Ovary (tissue), 9 donors: ENCODE measurements around the gene PRG2. TPM values are rescaled to one million over a fixed set of nuclear protein-coding genes. Genes with fewer than 3 reads are reported as not detected.

Source experiments
- DNase-seq, 5 donors: peaks; one replicate each; pipeline ENCODE4 v3.0.0-alpha.2; 2019 to 2020
- H3K27ac ChIP-seq, 2 donors: fragments of 200-600 bp; one replicate each; pipeline versions ENCODE4 v1.5.1 to v1.8.0; 2019 to 2022
- H3K27me3 ChIP-seq: fragments of 200-600 bp; one replicate; pipeline ENCODE4 v1.8.0; 2022
- H3K36me3 ChIP-seq: fragments of 200-600 bp; sonication (generic); one replicate; pipeline ENCODE4 v1.5.1; 2019
- H3K4me1 ChIP-seq: one replicate; pipeline ENCODE4 v1.8.1; 2013; ENCODE audit warnings: mild to moderate bottlenecking, moderate library complexity; ENCODE audit not compliant: insufficient read depth
- H3K4me3 ChIP-seq: fragments of 200-600 bp; sonication (generic); one replicate; pipeline ENCODE4 v1.5.1; 2017
- H3K9me3 ChIP-seq, 2 donors: fragments of 200-600 bp in 1 of 2; sonication (generic) in 1 of 2; one replicate each; pipeline versions ENCODE4 v1.5.1 to v1.8.1; 2013 to 2019; ENCODE audit warnings: mild to moderate bottlenecking in 1 of 2, moderate library complexity in 1 of 2
- EP300 ChIP-seq: sonication (generic); formaldehyde crosslinking; IDR thresholded peaks from one replicate; pipeline ENCODE4 v1.6.1; 2017; ENCODE audit warnings: antibody characterized with exemption
- POLR2A ChIP-seq: fragments of 450-650 bp; IDR thresholded peaks from one replicate; pipeline ENCODE4 v1.6.1; 2017; ENCODE audit warnings: antibody characterized with exemption, mild to moderate bottlenecking, moderate library complexity
- WGBS, 3 donors: extraction: QIAGEN DNeasy Blood & Tissue Kit in 1 of 3; methylation state at CpG; one replicate each; pipeline versions ENCODE4 v1.1.5 to v1.1.7; 2013 to 2017; 5-methylcytosine and 5-hydroxymethylcytosine counted together
- intact Hi-C, 4 donors: fragments of 100-400 bp; cut with DNase I; formaldehyde crosslinking; loops; one replicate each; pipeline versions ENCODE4 v1.11.0 to v1.15.1; 2022 to 2023
- polyA plus RNA-seq, 2 donors: library from polyadenylated mRNA; stranded (reverse); fragments of 200-250 nt in 1 of 2; fragments of 350-450 nt in 1 of 2; fragmentation: Illumina TruSeq in 1 of 2; extraction: RNeasy Lipid Tissue Mini Kit (QIAGEN cat#74804) in 1 of 2; gene quantifications; one replicate each; pipeline ENCODE4 v1.2.3, GENCODE V29; 2013 to 2014
- total RNA-seq, 7 donors: library from RNA; depleted of rRNA in 2 of 7; stranded (reverse); fragments of >200 nt in 2 of 7; fragmentation: NEBNext Ultra II Directional in 3 of 7; extraction: Animal tissue kit (Norgen Biotek cat#: 25700) in 3 of 7; gene quantifications; one replicate each; pipeline versions ENCODE4 v1.1.0 to v1.2.4, GENCODE V29; 2016 to 2023
- TF ChIP-seq, protein P1 (sequence below), 3 donors: fragments of 450-650 bp in 2 of 3; fragments of 200-600 bp in 1 of 3; IDR thresholded peaks; one replicate each; pipeline versions ENCODE4 v1.5.1 to v1.8.0; 2016 to 2022; ENCODE audit warnings: antibody characterized with exemption in 3 of 3, mild to moderate bottlenecking in 1 of 3
- donor health status: DM: no; HTN: no; CAD: no; lungs with moderate emphysema.
- donor health status: DM: no; HTN: no; CAD: no.
- donor health status: Bipolar disorder and iron deficiency.
- donor health status: DM: yes; HTN: yes; CAD: no.
- donor health status: DM: no; HTN: no; CAD: no.
- donor health status: DM: yes; HTN: yes; CAD: no.

The PRG2 gene
- total and polyA plus RNA-seq, 9 donors, result 0.15 TPM; not detected in 8

DNA sequence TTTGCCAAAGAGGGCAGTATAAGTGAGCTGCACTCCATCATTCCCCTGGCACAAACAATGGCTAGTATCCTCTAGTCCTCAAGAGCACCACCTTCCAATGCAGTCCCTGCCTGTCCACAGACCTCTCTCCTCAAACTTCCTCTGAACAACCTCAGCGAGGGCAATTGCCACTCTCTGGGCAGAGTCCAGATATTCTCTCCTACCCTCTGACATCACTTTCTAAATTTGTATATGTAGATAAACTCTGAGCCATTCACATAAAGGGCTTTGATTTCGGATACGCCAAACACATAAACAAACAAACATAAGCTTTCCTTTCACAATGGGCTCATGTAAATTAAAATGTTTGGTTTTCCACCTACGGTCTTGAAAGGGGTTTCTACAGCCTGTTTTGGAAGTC is 39.5 kb upstream of the PRG2 start:
- WGBS, 3 donors, result 58 to 63% (median 60%) methylated on average over 4 of the region's 4 CpGs
- Histone ChIP-seq H3K9me3 (no peaks in the 10 kb centered on the region), H3K36me3 (no peaks in the 10 kb centered on the region), H3K27ac (no peak overlapping the region), H3K27me3 (no peaks in the 10 kb centered on the region), H3K4me1 (peaks cover 20% of the 10 kb centered on the region), H3K4me3 (no peak overlapping the region)
- TF ChIP-seq EP300 (no peak), POLR2A (no peak)
- TF ChIP-seq, protein P1, sequence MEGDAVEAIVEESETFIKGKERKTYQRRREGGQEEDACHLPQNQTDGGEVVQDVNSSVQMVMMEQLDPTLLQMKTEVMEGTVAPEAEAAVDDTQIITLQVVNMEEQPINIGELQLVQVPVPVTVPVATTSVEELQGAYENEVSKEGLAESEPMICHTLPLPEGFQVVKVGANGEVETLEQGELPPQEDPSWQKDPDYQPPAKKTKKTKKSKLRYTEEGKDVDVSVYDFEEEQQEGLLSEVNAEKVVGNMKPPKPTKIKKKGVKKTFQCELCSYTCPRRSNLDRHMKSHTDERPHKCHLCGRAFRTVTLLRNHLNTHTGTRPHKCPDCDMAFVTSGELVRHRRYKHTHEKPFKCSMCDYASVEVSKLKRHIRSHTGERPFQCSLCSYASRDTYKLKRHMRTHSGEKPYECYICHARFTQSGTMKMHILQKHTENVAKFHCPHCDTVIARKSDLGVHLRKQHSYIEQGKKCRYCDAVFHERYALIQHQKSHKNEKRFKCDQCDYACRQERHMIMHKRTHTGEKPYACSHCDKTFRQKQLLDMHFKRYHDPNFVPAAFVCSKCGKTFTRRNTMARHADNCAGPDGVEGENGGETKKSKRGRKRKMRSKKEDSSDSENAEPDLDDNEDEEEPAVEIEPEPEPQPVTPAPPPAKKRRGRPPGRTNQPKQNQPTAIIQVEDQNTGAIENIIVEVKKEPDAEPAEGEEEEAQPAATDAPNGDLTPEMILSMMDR (IDR thresholded peaks at IDR 0.05), result no peak
- intact Hi-C loops, result loop anchor here in 2 of 4 donors (5.0 to 10.0 kb wide), 2 partner anchors 95 to 1147 kb away; partner anchors contain the start of genes LPXN (in 1 of the 2), P2RX3 (in 1 of the 2), SSRP1 (in 1 of the 2) and ZFP91 (in 1 of the 2)
- DNase-seq, result no peak

DNA sequence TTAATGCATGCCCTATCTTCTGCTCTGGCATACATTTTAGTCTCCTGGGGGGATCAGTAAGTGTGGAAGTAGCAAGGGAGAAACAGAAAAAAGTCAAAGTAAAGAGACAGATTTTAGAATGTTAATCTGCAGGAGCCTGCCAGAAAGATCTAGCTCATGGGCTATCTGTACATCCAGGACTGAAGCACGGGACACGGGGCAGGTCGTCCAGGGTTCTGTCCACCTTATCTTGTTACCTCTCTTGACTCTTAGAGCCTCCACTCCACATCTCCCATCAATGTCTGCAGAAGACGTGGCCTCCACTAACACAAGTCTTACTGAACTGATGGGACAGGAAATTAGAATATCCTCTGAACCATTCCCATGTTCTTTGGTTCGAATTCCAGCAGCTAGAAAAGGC is 38.2 kb upstream of the PRG2 start:
- Histone ChIP-seq H3K27me3 (no peaks in the 10 kb centered on the region), H3K27ac (peak overlapping the region in 1 of 2 donors; percentile 93), H3K4me1 (peaks cover 23% of the 10 kb centered on the region), H3K4me3 (no peak overlapping the region), H3K9me3 (no peaks in the 10 kb centered on the region), H3K36me3 (no peaks in the 10 kb centered on the region)
- intact Hi-C loops, result loop anchor here in 2 of 4 donors (5.0 to 10.0 kb wide), 2 partner anchors 94 to 1149 kb away; partner anchors contain the start of genes LPXN (in 1 of the 2), P2RX3 (in 1 of the 2), SSRP1 (in 1 of the 2) and ZFP91 (in 1 of the 2)
- WGBS, 3 donors, result 86 to 91% (median 89%) methylated on average over 5 of the region's 5 CpGs
- no peak for DNase-seq
- TF ChIP-seq, protein P1 (IDR thresholded peaks at IDR 0.05), result no peak
- TF ChIP-seq POLR2A (no peak), EP300 (no peak)

DNA sequence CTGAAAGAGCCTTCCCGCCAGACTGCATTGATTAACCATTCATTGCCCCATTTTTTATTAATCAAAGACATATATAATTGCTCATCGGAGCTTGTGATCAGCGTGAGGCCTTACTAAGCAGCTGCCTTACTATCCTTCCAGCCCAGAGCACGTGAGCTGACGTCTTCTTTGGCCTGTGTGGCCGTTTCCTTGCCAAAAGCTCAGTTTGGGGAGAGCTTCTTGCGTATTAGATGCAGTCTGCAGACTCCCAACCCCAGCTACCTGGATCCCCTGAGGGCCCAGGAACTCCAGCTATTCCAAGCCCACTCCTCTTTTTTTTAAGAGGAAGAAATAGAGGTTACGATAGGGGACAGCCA is 37.3 kb upstream of the PRG2 start:
- WGBS, 3 donors, result 14 to 27% (median 24%) methylated on average over 8 of the region's 8 CpGs
- H3K27me3 ChIP-seq, result no peaks in the 10 kb centered on the region
- DNase-seq, result peak; percentile 81 to 90 (median 85)
- H3K9me3 ChIP-seq, result no peaks in the 10 kb centered on the region
- H3K4me3 ChIP-seq, result no peak overlapping the region
- H3K4me1 ChIP-seq, result peaks cover 23% of the 10 kb centered on the region
- peak; percentile 69 for TF ChIP-seq POLR2A
- TF ChIP-seq, protein P1 (IDR thresholded peaks at IDR 0.05), result no peak
- intact Hi-C loops, result loop anchor here in 2 of 4 donors (5.0 to 10.0 kb wide), 2 partner anchors 93 to 1150 kb away; partner anchors contain the start of genes LPXN (in 1 of the 2), P2RX3 (in 1 of the 2), SSRP1 (in 1 of the 2) and ZFP91 (in 1 of the 2)
- no peaks in the 10 kb centered on the region for H3K36me3 ChIP-seq
- peak overlapping the region; percentile 93 to 98 for H3K27ac ChIP-seq

DNA sequence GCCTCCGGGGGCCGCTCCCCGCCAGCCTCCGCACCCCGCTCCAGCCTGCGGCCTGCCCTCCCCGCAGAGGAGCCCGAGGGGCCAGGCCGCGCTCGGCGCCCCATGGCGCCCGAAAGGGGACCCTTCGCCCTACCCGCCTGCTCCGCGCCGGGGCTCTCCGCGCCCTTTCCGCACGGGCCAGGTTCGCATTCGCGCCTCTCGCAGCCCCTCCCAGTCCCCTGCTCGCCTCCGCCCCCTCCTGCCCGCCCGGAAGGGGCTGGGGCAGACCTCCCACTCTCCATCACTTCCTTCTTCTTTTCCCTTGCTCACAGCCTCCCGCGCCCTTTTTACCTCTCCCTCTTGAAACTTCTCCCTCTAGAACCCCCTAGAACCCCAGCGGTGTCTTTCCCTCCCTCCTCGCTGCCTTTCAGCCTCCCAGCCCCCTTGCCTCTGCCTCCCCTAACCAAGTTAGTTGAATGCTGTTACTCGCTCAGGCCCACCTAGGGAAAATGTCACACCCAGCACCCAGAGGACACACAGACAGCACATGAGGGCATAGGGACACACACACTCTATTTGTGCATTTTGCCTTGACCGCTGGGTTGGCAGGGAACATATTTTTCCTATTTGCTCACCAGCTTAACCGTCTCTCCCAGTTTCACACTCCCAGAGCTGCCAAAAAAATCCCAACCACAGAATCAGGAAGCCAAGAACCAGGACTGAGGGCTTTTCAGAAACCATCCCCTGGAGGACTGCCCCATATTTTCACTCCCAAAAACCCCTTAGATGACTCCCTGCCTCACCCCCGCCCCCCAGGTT is 36.7 kb upstream of the PRG2 start, which contains the start of gene SLC43A3:
Gene SLC43A3 (minus strand): TSS at position 193 of the 798 bp plus-strand sequence. CDS start 949 bp downstream, outside the sequence.
- H3K4me1 ChIP-seq, result peaks cover 23% of the 10 kb centered on the region
- no peaks in the 10 kb centered on the region for H3K36me3 ChIP-seq
- H3K27me3 ChIP-seq, result no peaks in the 10 kb centered on the region
- peak; percentile 83 to 86 (median 85) for DNase-seq
- H3K27ac ChIP-seq, result peak within 1 kb of the TSS; percentile 93 to 98
- H3K9me3 ChIP-seq, result no peaks in the 10 kb centered on the region
- intact Hi-C loops, result loop anchor here in 2 of 4 donors (5.0 to 10.0 kb wide), 2 partner anchors 92 to 1150 kb away; partner anchors contain the start of genes LPXN (in 1 of the 2), P2RX3 (in 1 of the 2), SSRP1 (in 1 of the 2) and ZFP91 (in 1 of the 2)
- WGBS, 3 donors, result 1 to 2% (median 1%) methylated on average over 38 to 39 of the region's 39 CpGs
- H3K4me3 ChIP-seq, result peak within 1 kb of the TSS; percentile 57
- TF ChIP-seq EP300, result no peak
- peak; percentile 71 for TF ChIP-seq POLR2A
- TF ChIP-seq, protein P1 (IDR thresholded peaks at IDR 0.05), result peak in 1 of 3 donors; percentile 16
